ENCODE results near the gene TREH. TPM values are rescaled to one million over a fixed set of nuclear protein-coding genes. Genes with fewer than 3 reads are reported as not detected.
"Not testable (repeated sequence)": the region's sequence is repeated elsewhere in the genome, so short reads cannot be mapped to it uniquely, and the experiment has no call there.

TREH gene
- not detected in 2 replicates for total RNA-seq (2014; rRNA removed; shearing (Covaris generic))

GRCh38 chr11:118679483-118679882 is at the start of gene TREH:
TREH (minus strand) TSS chr11:118679650; CDS start chr11:118679627, 23 bp downstream.
- DNase-seq, result no peak
- Histone ChIP-seq H3K27me3 (ENCODE audit: control insufficient read depth, insufficient read depth, low read length) (no peaks in the 10 kb centered on the region), H3K4me3 (ENCODE audit: insufficient read depth, low read depth, low read length) (no peak within 1 kb of the TSS), H3K36me3 (replicated peaks; ENCODE audit: control insufficient read depth, insufficient read depth, low read length) (no peaks in the 10 kb centered on the region)

- not testable (repeated sequence) for H3K27me3 ChIP-seq (ENCODE audit: control insufficient read depth, insufficient read depth, low read length); H3K36me3 ChIP-seq (replicated peaks; ENCODE audit: control insufficient read depth, insufficient read depth, low read length); DNase-seq
- H3K4me3 ChIP-seq (ENCODE audit: insufficient read depth, low read depth, low read length), result peak overlapping the region; percentile 24; the same call in 1 of the 2 replicates
These were observed 48.7 kb upstream of the TREH start for GRCh38 chr11:118728112-118728511.

GRCh38 chr11:118727721-118728066 is 48.2 kb upstream of the TREH start:
- not testable (repeated sequence) for DNase-seq; H3K27me3 ChIP-seq (ENCODE audit: control insufficient read depth, insufficient read depth, low read length); H3K36me3 ChIP-seq (replicated peaks; ENCODE audit: control insufficient read depth, insufficient read depth, low read length)
- H3K4me3 ChIP-seq (ENCODE audit: insufficient read depth, low read depth, low read length), result peak overlapping the region; percentile 24; the same call in 1 of the 2 replicates

GRCh38 chr11:118727001-118727720 is 47.7 kb upstream of the TREH start:
- not testable (repeated sequence) for DNase-seq; H3K27me3 ChIP-seq (ENCODE audit: control insufficient read depth, insufficient read depth, low read length); H3K36me3 ChIP-seq (replicated peaks; ENCODE audit: control insufficient read depth, insufficient read depth, low read length)
- H3K4me3 ChIP-seq (ENCODE audit: insufficient read depth, low read depth, low read length), result peak overlapping the region; percentile 24; the same call in 1 of the 2 replicates

- DNase-seq; H3K4me3 ChIP-seq (ENCODE audit: insufficient read depth, low read depth, low read length); H3K36me3 ChIP-seq (replicated peaks; ENCODE audit: control insufficient read depth, insufficient read depth, low read length); H3K27me3 ChIP-seq (ENCODE audit: control insufficient read depth, insufficient read depth, low read length): not testable (repeated sequence)
These were observed 42.1 kb upstream of the TREH start for GRCh38 chr11:118721478-118722015.

- H3K27me3 ChIP-seq (ENCODE audit: control insufficient read depth, insufficient read depth, low read length); H3K36me3 ChIP-seq (replicated peaks; ENCODE audit: control insufficient read depth, insufficient read depth, low read length); DNase-seq: not testable (repeated sequence)
- peak overlapping the region; percentile 37 for H3K4me3 ChIP-seq (ENCODE audit: insufficient read depth, low read depth, low read length)
These were observed 41.3 kb upstream of the TREH start for GRCh38 chr11:118720740-118721139.

GRCh38 chr11:118720078-118720477 is 40.6 kb upstream of the TREH start:
- H3K4me3 ChIP-seq (ENCODE audit: insufficient read depth, low read depth, low read length), result peak overlapping the region; percentile 37
- H3K36me3 ChIP-seq (replicated peaks; ENCODE audit: control insufficient read depth, insufficient read depth, low read length), result not testable (repeated sequence)

GRCh38 chr11:118718562-118718961 is 39.1 kb upstream of the TREH start:
- H3K4me3 ChIP-seq (ENCODE audit: insufficient read depth, low read depth, low read length), result peak overlapping the region; percentile 16; the same call in 1 of the 2 replicates
- not testable (repeated sequence) for H3K27me3 ChIP-seq (ENCODE audit: control insufficient read depth, insufficient read depth, low read length); DNase-seq; H3K36me3 ChIP-seq (replicated peaks; ENCODE audit: control insufficient read depth, insufficient read depth, low read length)

More at GRCh38 chr11:118720078-118720477, 40.6 kb upstream of the TREH start:
- not testable (repeated sequence) for H3K27me3 ChIP-seq (ENCODE audit: control insufficient read depth, insufficient read depth, low read length); DNase-seq

GRCh38 chr11:118717733-118718132 is 38.3 kb upstream of the TREH start:
- H3K36me3 ChIP-seq (replicated peaks; ENCODE audit: control insufficient read depth, insufficient read depth, low read length); DNase-seq; H3K4me3 ChIP-seq (ENCODE audit: insufficient read depth, low read depth, low read length); H3K27me3 ChIP-seq (ENCODE audit: control insufficient read depth, insufficient read depth, low read length): not testable (repeated sequence)

GRCh38 chr11:118717221-118717620 is 37.8 kb upstream of the TREH start:
- H3K27me3 ChIP-seq (ENCODE audit: control insufficient read depth, insufficient read depth, low read length); H3K36me3 ChIP-seq (replicated peaks; ENCODE audit: control insufficient read depth, insufficient read depth, low read length); DNase-seq; H3K4me3 ChIP-seq (ENCODE audit: insufficient read depth, low read depth, low read length): not testable (repeated sequence)

- no peaks in the 10 kb centered on the region for H3K27me3 ChIP-seq (ENCODE audit: control insufficient read depth, insufficient read depth, low read length)
- peak; percentile 58 for DNase-seq
- peaks cover under 1% of the 10 kb centered on the region for H3K36me3 ChIP-seq (replicated peaks; ENCODE audit: control insufficient read depth, insufficient read depth, low read length)
- H3K4me3 ChIP-seq (ENCODE audit: insufficient read depth, low read depth, low read length), result no peak overlapping the region
These were observed 36.4 kb upstream of the TREH start for GRCh38 chr11:118715837-118716260.

- no peaks in the 10 kb centered on the region for H3K27me3 ChIP-seq (ENCODE audit: control insufficient read depth, insufficient read depth, low read length)
- H3K36me3 ChIP-seq (replicated peaks; ENCODE audit: control insufficient read depth, insufficient read depth, low read length), result peaks cover 2% of the 10 kb centered on the region
- DNase-seq, result no peak
- no peak overlapping the region for H3K4me3 ChIP-seq (ENCODE audit: insufficient read depth, low read depth, low read length)
These were observed 35.9 kb upstream of the TREH start for GRCh38 chr11:118715245-118715831.

GRCh38 chr11:118714816-118715215 is 35.4 kb upstream of the TREH start:
- H3K4me3 ChIP-seq (ENCODE audit: insufficient read depth, low read depth, low read length), result no peak overlapping the region
- peaks cover 2% of the 10 kb centered on the region for H3K36me3 ChIP-seq (replicated peaks; ENCODE audit: control insufficient read depth, insufficient read depth, low read length)
- DNase-seq, result no peak
- no peaks in the 10 kb centered on the region for H3K27me3 ChIP-seq (ENCODE audit: control insufficient read depth, insufficient read depth, low read length)

GRCh38 chr11:118714416-118714815 is 35.0 kb upstream of the TREH start:
- not testable (repeated sequence) for H3K4me3 ChIP-seq (ENCODE audit: insufficient read depth, low read depth, low read length); H3K27me3 ChIP-seq (ENCODE audit: control insufficient read depth, insufficient read depth, low read length); DNase-seq; H3K36me3 ChIP-seq (replicated peaks; ENCODE audit: control insufficient read depth, insufficient read depth, low read length)

- DNase-seq, result no peak
- peaks cover 2% of the 10 kb centered on the region; the same call in 1 of the 2 replicates for H3K36me3 ChIP-seq (replicated peaks; ENCODE audit: control insufficient read depth, insufficient read depth, low read length)
These were observed 28.8 kb upstream of the TREH start for GRCh38 chr11:118708296-118708695.

More at GRCh38 chr11:118708296-118708695, 28.8 kb upstream of the TREH start:
- no peak overlapping the region for H3K4me3 ChIP-seq (ENCODE audit: insufficient read depth, low read depth, low read length)
- no peaks in the 10 kb centered on the region for H3K27me3 ChIP-seq (ENCODE audit: control insufficient read depth, insufficient read depth, low read length)
